Lung (tissue), 5 donors: Measurements from ENCODE around the gene ACY1. TPM values are rescaled to one million over a fixed set of nuclear protein-coding genes. Genes with fewer than 3 reads are reported as not detected.

ENCODE experiments used
- polyA plus RNA-seq, 2 donors: library from polyadenylated mRNA; stranded (reverse); fragments of 200-250 nt; gene quantifications; one replicate each; pipeline ENCODE4 v1.2.1, GENCODE V29; 2013
- small RNA-seq: library from RNA; depleted of rRNA; stranded (forward); fragments of <200 nt; gene quantifications from one replicate; pipeline ENCODE3, GENCODE V24; 2014; ENCODE audit warnings: low replicate concordance
- total RNA-seq, 2 donors: library from RNA; depleted of rRNA in 1 of 2; stranded (reverse); fragments of >200 nt in 1 of 2; gene quantifications; one replicate each; pipeline ENCODE4 v1.2.1, GENCODE V29; 2014 to 2021
- donor health status: Bipolar disorder and iron deficiency.
- donor health status: healthy.
- donor health status: DM: yes; HTN: yes; CAD: no.

Gene ACY1
- total and polyA plus RNA-seq, 4 donors = 19.6 to 52.6 (median 39.0) TPM

Small RNA genes within 50 kb of the gene (small RNA-seq; reads per million reads assigned to genes)
- not detected for gene AC115284.1

Other genes with a start within 250 kb of the ACY1 start
- gene IQCF6, start 204.3 kb upstream of the ACY1 start, total RNA-seq = not detected
- gene IQCF6, start 204.3 kb upstream of the ACY1 start, polyA plus RNA-seq = not detected
- gene IQCF2, start 121.9 kb upstream of the ACY1 start, total RNA-seq = not detected
- not detected for gene IQCF2, start 121.9 kb upstream of the ACY1 start, polyA plus RNA-seq
- not detected for gene IQCF5, start 107.9 kb upstream of the ACY1 start, total RNA-seq
- not detected for gene IQCF5, start 107.9 kb upstream of the ACY1 start, polyA plus RNA-seq
- gene IQCF1, start 80.2 kb upstream of the ACY1 start, total RNA-seq = not detected
- not detected for gene IQCF1, start 80.2 kb upstream of the ACY1 start, polyA plus RNA-seq
- gene RRP9, start 41.6 kb upstream of the ACY1 start, total RNA-seq = 10 to 100 TPM in 1 of 2 donors, 1 to 10 TPM in 1; 8.2 to 28.1 TPM
- 10 to 100 TPM; 38.8 to 47.6 TPM for gene RRP9, start 41.6 kb upstream of the ACY1 start, polyA plus RNA-seq
- 10 to 100 TPM; 24.8 to 36.7 TPM for gene PARP3, start 41.2 kb upstream of the ACY1 start, total RNA-seq
- 10 to 100 TPM; 15.3 to 17.3 TPM for gene PARP3, start 41.2 kb upstream of the ACY1 start, polyA plus RNA-seq
- under 1 TPM in 1 of 2 donors, not detected in 1; 0.15 TPM for gene GPR62, start 28.2 kb upstream of the ACY1 start, total RNA-seq
- under 1 TPM in 1 of 2 donors, not detected in 1; 0.05 TPM for gene GPR62, start 28.2 kb upstream of the ACY1 start, polyA plus RNA-seq
- 10 to 100 TPM; 17.4 to 37.7 TPM for gene PCBP4, start 16.1 kb upstream of the ACY1 start, total RNA-seq
- gene PCBP4, start 16.1 kb upstream of the ACY1 start, polyA plus RNA-seq = 10 to 100 TPM; 19.5 to 44.3 TPM
- gene ABHD14B, start 9.5 kb upstream of the ACY1 start, total RNA-seq = 10 to 100 TPM; 26.3 to 44.9 TPM
- 10 to 100 TPM; 37.5 to 88.1 TPM for gene ABHD14B, start 9.5 kb upstream of the ACY1 start, polyA plus RNA-seq
- 10 to 100 TPM in 1 of 2 donors, 1 to 10 TPM in 1; 7.2 to 24.5 TPM for gene ABHD14A, start 8.5 kb upstream of the ACY1 start, total RNA-seq
- 10 to 100 TPM; 19.1 to 62.8 TPM for gene ABHD14A, start 8.5 kb upstream of the ACY1 start, polyA plus RNA-seq
- 100 to 1,000 TPM; 711 to 912 TPM for gene RPL29, start 12.4 kb downstream of the ACY1 start, total RNA-seq
- 1,000 to 10,000 TPM; 1,556 to 2,402 TPM for gene RPL29, start 12.4 kb downstream of the ACY1 start, polyA plus RNA-seq
- gene DUSP7, start 73.0 kb downstream of the ACY1 start, total RNA-seq = 10 to 100 TPM; 16.5 to 36.2 TPM
- 10 to 100 TPM; 10.2 to 25.2 TPM for gene DUSP7, start 73.0 kb downstream of the ACY1 start, polyA plus RNA-seq
- gene POC1A, start 170.9 kb downstream of the ACY1 start, total RNA-seq = 1 to 10 TPM; 3.9 to 5.4 TPM
- 1 to 10 TPM; 2.3 to 4.1 TPM for gene POC1A, start 170.9 kb downstream of the ACY1 start, polyA plus RNA-seq
- gene ALAS1, start 214.6 kb downstream of the ACY1 start, total RNA-seq = 10 to 100 TPM; 38.7 to 85.1 TPM
- 10 to 100 TPM; 56.8 to 57.6 TPM for gene ALAS1, start 214.6 kb downstream of the ACY1 start, polyA plus RNA-seq
- gene TLR9, start 242.1 kb downstream of the ACY1 start, total RNA-seq = 1 to 10 TPM in 1 of 2 donors, under 1 TPM in 1; 0.20 to 1.1 TPM
- under 1 TPM; 0.37 TPM for gene TLR9, start 242.1 kb downstream of the ACY1 start, polyA plus RNA-seq